HG03571 (cell line): ENCODE results near the gene CDC45.
"Not testable (repeated sequence)": the region's sequence is repeated elsewhere in the genome, so short reads cannot be mapped to it uniquely, and the experiment has no call there.

Experiments
- ATAC-seq: cut with Tn5 transposase; IDR thresholded peaks from one replicate; pipeline ENCODE4 v1.9.1; 2021; ENCODE audit not compliant: unreplicated experiment

The CDC45 gene

GRCh38 chr22:19479355-19480172 lies at the start of gene CDC45:
TSS of gene CDC45 (plus strand) at chr22:19479920. CDS start at chr22:19479969, 49 bp downstream.
- peak; percentile 63 for ATAC-seq

GRCh38 chr22:19429950-19430889 lies 49.5 kb upstream of the CDC45 start:
- ATAC-seq, result no peak

- ATAC-seq, result peak; percentile 8
These were observed 48.7 kb upstream of the CDC45 start for GRCh38 chr22:19430890-19431541.

GRCh38 chr22:19431649-19432132 lies 48.0 kb upstream of the CDC45 start, which contains the start of gene HIRA:
TSS of gene HIRA (minus strand) at chr22:19431733. CDS start at chr22:19431476, 257 bp downstream.
- peak; percentile 46 for ATAC-seq

- peak; percentile 76 for ATAC-seq
These were observed 47.4 kb upstream of the CDC45 start, which contains the start of gene MRPL40 for GRCh38 chr22:19432133-19432851. TSS of gene MRPL40 (plus strand) at chr22:19432545. CDS start at chr22:19432555, 10 bp downstream.

GRCh38 chr22:19434401-19434800 lies 45.3 kb upstream of the CDC45 start:
- ATAC-seq, result no peak

- ATAC-seq, result no peak
These were observed 44.7 kb upstream of the CDC45 start for GRCh38 chr22:19434829-19435580.

GRCh38 chr22:19436444-19437161 lies 43.1 kb upstream of the CDC45 start:
- ATAC-seq, result not testable (repeated sequence)

- no peak for ATAC-seq
These were observed 41.4 kb upstream of the CDC45 start for GRCh38 chr22:19438298-19438697.

- ATAC-seq, result no peak
These were observed 39.1 kb upstream of the CDC45 start for GRCh38 chr22:19440411-19441195.

- no peak for ATAC-seq
These were observed 37.6 kb upstream of the CDC45 start for GRCh38 chr22:19442166-19442565.

- no peak for ATAC-seq
These were observed 36.0 kb upstream of the CDC45 start for GRCh38 chr22:19443544-19444211.

GRCh38 chr22:19445279-19445982 lies 34.3 kb upstream of the CDC45 start:
- not testable (repeated sequence) for ATAC-seq

GRCh38 chr22:19446603-19447329 lies 33.0 kb upstream of the CDC45 start:
- ATAC-seq, result no peak

- ATAC-seq, result peak; percentile 75
These were observed 32.2 kb upstream of the CDC45 start, which contains the start of gene C22orf39 for GRCh38 chr22:19447330-19448075. TSS of gene C22orf39 (minus strand) at chr22:19447711. CDS start at chr22:19447688, 23 bp downstream.
